ENCODE results near the gene TTC33.

TTC33 gene

DNA sequence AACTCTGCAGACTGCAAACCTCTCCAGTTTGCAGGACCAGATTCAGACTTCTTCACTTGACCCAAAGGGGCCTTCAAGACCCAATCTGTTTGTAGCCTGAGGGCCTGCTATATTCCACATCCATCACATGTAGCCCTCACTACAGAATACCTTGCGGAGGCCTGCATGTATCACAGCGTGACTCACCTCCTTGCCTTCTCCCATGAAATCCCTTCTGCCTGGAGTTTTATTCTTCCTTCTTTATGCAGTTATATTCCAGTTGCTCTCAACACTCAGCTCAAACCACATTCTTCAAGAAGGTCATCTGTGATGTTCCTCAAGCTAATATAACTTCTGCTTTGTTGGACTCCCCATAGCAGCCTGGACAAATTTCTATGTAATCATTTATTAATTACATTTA lies 274.5 kb downstream of the TTC33 start:
- DNase-seq (ENCODE audit: low read depth): no peak

GRCh38 chr5:40480392-40480791 lies 275.4 kb downstream of the TTC33 start:
- no peak for DNase-seq (ENCODE audit: low read depth)

GRCh38 chr5:40479939-40480338 lies 275.8 kb downstream of the TTC33 start:
- DNase-seq (ENCODE audit: low read depth): no peak

DNA sequence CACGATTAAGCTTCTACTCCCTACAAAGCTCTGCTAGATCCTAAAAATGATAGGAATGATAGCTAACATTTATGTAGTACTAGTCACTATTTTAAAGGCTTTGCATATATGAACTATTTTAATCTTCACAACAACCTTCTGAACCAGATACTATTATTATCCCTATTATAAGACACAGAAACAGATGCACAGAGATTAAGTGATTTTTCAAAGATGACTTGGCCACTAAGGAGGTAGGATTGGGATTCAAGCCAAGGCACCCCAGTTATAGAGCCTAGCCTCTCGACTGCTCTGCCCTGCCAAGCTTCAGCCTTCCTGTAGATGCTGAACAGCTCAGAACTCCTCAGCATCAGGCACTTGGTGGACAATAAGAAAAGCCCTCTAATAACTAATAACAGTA lies 277.0 kb downstream of the TTC33 start:
- no peak for DNase-seq (ENCODE audit: low read depth)

DNA sequence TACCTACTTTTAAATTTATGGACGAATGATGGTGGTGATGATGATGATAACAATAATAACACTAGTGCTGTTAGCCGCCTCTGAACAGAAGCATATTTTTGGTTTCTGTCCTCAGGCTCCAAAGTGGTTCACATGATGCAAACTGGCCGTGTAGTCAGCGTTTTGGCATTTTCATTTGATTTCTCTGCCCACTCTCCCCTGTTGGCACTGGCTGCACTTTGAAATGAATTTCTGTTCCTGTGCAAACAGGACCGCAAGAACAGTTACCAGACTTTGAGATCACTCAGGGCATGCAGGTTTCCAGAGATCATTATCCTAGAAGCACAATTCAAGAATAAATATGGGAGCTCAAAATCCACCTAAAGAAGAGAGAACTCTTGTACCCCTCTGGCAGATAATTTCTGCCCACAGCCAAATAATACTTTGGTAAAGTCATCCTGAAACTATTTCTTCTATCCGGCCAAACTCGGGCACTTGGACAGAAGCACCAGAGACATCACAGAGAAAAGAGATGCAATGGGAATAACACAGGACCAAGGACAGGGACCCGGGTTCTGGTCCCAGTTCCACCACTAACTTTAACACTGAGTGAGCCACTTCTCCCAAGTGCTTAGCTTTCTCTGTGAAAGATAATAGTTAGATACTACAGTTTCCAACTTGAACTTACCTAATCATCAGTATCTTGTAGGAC lies 277.8 kb downstream of the TTC33 start:
- DNase-seq (ENCODE audit: low read depth): no peak

GRCh38 chr5:40475561-40475960 lies 280.2 kb downstream of the TTC33 start:
- DNase-seq (ENCODE audit: low read depth): no peak

DNA sequence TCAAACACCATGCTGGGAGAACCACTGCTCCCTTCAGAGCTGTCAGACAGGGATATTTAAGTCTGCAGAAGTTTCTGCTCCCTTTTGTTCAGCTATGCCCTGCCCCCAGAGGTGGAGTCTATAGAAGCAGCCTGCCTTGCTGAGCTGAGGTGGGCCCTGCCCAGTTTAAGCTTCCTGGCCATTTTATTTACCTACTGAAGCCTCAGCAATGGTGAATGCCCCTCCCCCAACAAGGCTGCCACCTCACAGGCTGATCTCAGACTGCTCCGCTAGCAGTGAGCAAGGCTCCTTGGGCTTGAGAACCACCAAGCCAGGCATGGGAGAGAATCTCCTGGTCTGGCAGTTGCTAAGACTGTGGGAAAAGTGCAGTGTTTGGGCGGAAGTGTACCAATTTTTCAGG lies 281.5 kb downstream of the TTC33 start:
- no peak for DNase-seq (ENCODE audit: low read depth)

DNA sequence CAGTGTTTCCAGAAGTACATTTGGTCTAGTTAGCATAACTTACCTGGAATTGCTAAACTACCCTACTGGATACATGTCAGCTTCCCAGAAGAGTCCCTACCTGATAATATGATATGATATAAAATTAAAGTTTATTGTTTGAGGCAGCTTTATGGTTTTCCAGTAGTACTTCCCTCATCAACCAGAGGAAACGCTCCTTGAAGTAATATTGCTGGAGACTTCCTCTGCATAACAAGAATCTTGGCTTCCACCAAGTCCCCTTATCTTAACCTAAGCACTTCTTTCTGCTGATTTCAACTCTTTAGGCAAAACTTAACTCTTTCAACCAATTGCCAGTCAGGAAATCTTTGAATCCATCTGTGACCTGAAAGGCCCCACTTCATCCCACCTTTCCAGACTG lies 290.3 kb downstream of the TTC33 start:
- no peak for DNase-seq (ENCODE audit: low read depth)

DNA sequence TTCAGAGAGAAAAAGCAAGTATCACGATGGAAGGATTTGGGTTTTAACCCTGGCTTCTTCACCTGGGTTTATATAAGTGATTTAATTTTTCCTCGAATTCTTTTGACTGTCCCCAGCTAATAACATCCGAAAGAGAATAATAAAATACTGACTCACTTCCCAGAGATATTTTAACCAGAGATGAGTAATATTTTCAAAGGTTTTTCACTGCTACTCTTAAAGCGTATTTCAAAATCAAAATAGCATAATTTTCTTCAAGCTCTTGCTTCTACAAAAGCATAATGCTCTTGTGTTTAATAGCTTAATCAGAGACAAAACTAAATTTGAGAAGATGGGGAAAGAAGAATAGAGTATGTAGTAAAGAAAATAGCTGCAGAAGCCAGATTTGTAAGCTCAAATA lies 291.2 kb downstream of the TTC33 start:
- no peak for DNase-seq (ENCODE audit: low read depth)

Data from non-pigmented ciliary epithelial cell (primary cell).